Esophagus muscularis mucosa (tissue), 4 donors: ENCODE measurements around the gene GLOD4.

Source experiments
- EP300 ChIP-seq: sonication (generic); formaldehyde crosslinking; IDR thresholded peaks from one replicate; pipeline ENCODE4 v1.6.1; 2017; ENCODE audit warnings: antibody characterized with exemption
- POLR2A ChIP-seq: fragments of 450-650 bp; IDR thresholded peaks from one replicate; pipeline ENCODE4 v1.6.1; 2017; ENCODE audit warnings: antibody characterized with exemption, moderate library complexity, mild to moderate bottlenecking, low read depth
- POLR2AphosphoS5 ChIP-seq, 2 donors: sonication (generic); formaldehyde crosslinking; IDR thresholded peaks; one replicate each; pipeline ENCODE4 v1.6.1; 2017; ENCODE audit warnings: antibody characterized with exemption in 2 of 2
- TF ChIP-seq, protein P1 (sequence below), 3 experiments: fragments of 200-600 bp in 2 of 3; fragments of 450-650 bp in 1 of 3; sonication (generic) in 2 of 3; IDR thresholded peaks; one replicate each; pipeline ENCODE4 v1.5.1; 2017 to 2019; ENCODE audit warnings: antibody characterized with exemption in 3 of 3, mild to moderate bottlenecking in 2 of 3, moderate library complexity in 1 of 3

- TF ChIP-seq POLR2AphosphoS5 (IDR thresholded peaks at IDR 0.05) (no peak), POLR2A (no peak), EP300 (no peak)
- TF ChIP-seq, protein P1, sequence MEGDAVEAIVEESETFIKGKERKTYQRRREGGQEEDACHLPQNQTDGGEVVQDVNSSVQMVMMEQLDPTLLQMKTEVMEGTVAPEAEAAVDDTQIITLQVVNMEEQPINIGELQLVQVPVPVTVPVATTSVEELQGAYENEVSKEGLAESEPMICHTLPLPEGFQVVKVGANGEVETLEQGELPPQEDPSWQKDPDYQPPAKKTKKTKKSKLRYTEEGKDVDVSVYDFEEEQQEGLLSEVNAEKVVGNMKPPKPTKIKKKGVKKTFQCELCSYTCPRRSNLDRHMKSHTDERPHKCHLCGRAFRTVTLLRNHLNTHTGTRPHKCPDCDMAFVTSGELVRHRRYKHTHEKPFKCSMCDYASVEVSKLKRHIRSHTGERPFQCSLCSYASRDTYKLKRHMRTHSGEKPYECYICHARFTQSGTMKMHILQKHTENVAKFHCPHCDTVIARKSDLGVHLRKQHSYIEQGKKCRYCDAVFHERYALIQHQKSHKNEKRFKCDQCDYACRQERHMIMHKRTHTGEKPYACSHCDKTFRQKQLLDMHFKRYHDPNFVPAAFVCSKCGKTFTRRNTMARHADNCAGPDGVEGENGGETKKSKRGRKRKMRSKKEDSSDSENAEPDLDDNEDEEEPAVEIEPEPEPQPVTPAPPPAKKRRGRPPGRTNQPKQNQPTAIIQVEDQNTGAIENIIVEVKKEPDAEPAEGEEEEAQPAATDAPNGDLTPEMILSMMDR (IDR thresholded peaks at IDR 0.05): no peak
These were observed 18.6 kb upstream of the GLOD4 start for GRCh38 chr17:800446-801242.
